ENCODE measurements around the gene MROH7. TPM values are rescaled to one million over a fixed set of nuclear protein-coding genes. Genes with fewer than 3 reads are reported as not detected.

The MROH7 gene
- total RNA-seq, 1 donor from 2014 or later: 0.19 TPM

GRCh38 chr1:54703471-54703870 is 61.9 kb downstream of the MROH7 start:
- peak; percentile 50 for DNase-seq (ENCODE audit: extremely low spot score, unreplicated experiment)
- H3K4me3 Mint-ChIP-seq: no peak overlapping the region

DNA sequence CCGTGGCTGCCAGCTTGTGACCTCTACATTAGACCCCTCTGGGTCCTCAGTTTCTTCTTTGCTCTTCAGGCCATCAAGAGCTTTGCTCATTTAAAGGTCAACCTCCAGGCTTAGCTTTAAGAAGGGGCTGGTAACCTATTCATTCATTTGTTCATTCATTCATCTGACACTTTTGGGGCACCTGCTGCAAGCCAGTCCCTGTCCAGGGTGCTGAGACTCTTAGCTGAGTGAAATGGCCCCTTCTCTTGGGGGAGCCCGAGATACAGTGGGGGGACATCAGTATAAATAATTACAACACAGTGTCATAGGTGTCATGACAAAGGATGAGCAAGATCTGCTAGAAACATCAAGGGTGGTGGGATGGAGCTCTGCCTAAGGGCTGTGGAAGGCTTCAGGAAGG is 63.6 kb downstream of the MROH7 start:
- DNase-seq (ENCODE audit: extremely low spot score, unreplicated experiment): no peak
- Mint-ChIP-seq H3K4me3 (no peak overlapping the region), H3K36me3 (no peaks in the 10 kb centered on the region), H3K4me1 (ENCODE audit: unreplicated experiment) (no peaks in the 10 kb centered on the region), H3K27ac (no peak overlapping the region), H3K27me3 (peaks cover 52% of the 10 kb centered on the region), H3K9me3 (no peaks in the 10 kb centered on the region)
- TF ChIP-seq CTCF (conservative IDR thresholded peaks at IDR 0.05): no peak

More at GRCh38 chr1:54703471-54703870, 61.9 kb downstream of the MROH7 start:
- TF ChIP-seq CTCF (conservative IDR thresholded peaks at IDR 0.05): no peak
- no peak overlapping the region for H3K27ac Mint-ChIP-seq
- H3K4me1 Mint-ChIP-seq (ENCODE audit: unreplicated experiment): no peaks in the 10 kb centered on the region
- H3K9me3 Mint-ChIP-seq: no peaks in the 10 kb centered on the region
- H3K27me3 Mint-ChIP-seq: peaks cover 43% of the 10 kb centered on the region
- no peaks in the 10 kb centered on the region for H3K36me3 Mint-ChIP-seq

- Mint-ChIP-seq H3K27ac (no peak overlapping the region), H3K4me3 (no peak overlapping the region), H3K4me1 (ENCODE audit: unreplicated experiment) (no peaks in the 10 kb centered on the region), H3K27me3 (peaks cover 63% of the 10 kb centered on the region), H3K9me3 (no peaks in the 10 kb centered on the region), H3K36me3 (no peaks in the 10 kb centered on the region)
- TF ChIP-seq CTCF (conservative IDR thresholded peaks at IDR 0.05): no peak
- DNase-seq (ENCODE audit: extremely low spot score, unreplicated experiment): no peak
Observed at GRCh38 chr1:54706419-54706818, 64.8 kb downstream of the MROH7 start.

DNA sequence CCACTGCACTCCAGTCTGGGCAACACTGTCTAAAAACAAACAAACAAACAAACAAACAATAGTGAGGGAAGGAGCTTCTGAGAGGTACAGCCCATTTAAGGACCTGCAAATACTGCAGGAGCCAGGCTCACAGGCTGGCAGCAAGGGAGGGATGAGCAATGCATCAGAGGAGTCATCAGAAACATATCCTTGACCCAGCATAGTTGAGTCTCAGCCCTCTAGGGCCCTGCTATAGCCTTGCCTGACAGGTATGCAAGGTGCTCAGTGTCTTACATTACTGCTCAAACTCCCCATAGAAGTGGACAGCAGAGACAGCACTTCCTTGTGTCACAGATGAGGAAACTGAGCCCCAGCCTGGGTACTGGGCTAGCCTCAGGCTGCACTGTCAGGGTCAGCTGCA is 66.8 kb downstream of the MROH7 start:
- no peak for TF ChIP-seq CTCF (conservative IDR thresholded peaks at IDR 0.05)
- Mint-ChIP-seq H3K27me3 (peaks cover 64% of the 10 kb centered on the region), H3K4me1 (ENCODE audit: unreplicated experiment) (no peaks in the 10 kb centered on the region)

GRCh38 chr1:54709547-54710292 is 68.1 kb downstream of the MROH7 start:
- DNase-seq (ENCODE audit: extremely low spot score, unreplicated experiment): peak; percentile 50
- Mint-ChIP-seq H3K4me1 (ENCODE audit: unreplicated experiment) (no peaks in the 10 kb centered on the region), H3K27me3 (peaks cover 65% of the 10 kb centered on the region), H3K27ac (no peak overlapping the region), H3K4me3 (no peak overlapping the region), H3K36me3 (no peaks in the 10 kb centered on the region), H3K9me3 (no peaks in the 10 kb centered on the region)
- TF ChIP-seq CTCF (conservative IDR thresholded peaks at IDR 0.05): no peak

More for the DNA sequence above, 66.8 kb downstream of the MROH7 start:
- no peak overlapping the region for H3K4me3 Mint-ChIP-seq
- DNase-seq (ENCODE audit: extremely low spot score, unreplicated experiment): peak; percentile 34
- H3K27ac Mint-ChIP-seq: no peak overlapping the region
- H3K36me3 Mint-ChIP-seq: no peaks in the 10 kb centered on the region
- H3K9me3 Mint-ChIP-seq: no peaks in the 10 kb centered on the region

Measured in type B pancreatic cell (in vitro differentiated cells).